ENCODE measurements around the gene TMEM191C.
"Not testable (repeated sequence)": the region's sequence is repeated elsewhere in the genome, so short reads cannot be mapped to it uniquely, and the experiment has no call there.

The TMEM191C gene

GRCh38 chr22:21487723-21488122 lies 20.5 kb downstream of the TMEM191C start:
- DNase-seq: not testable (repeated sequence)

- not testable (repeated sequence) for DNase-seq
Observed at GRCh38 chr22:21489149-21489680, 22.0 kb downstream of the TMEM191C start.

GRCh38 chr22:21490556-21490955 lies 23.4 kb downstream of the TMEM191C start:
- not testable (repeated sequence) for DNase-seq

DNA sequence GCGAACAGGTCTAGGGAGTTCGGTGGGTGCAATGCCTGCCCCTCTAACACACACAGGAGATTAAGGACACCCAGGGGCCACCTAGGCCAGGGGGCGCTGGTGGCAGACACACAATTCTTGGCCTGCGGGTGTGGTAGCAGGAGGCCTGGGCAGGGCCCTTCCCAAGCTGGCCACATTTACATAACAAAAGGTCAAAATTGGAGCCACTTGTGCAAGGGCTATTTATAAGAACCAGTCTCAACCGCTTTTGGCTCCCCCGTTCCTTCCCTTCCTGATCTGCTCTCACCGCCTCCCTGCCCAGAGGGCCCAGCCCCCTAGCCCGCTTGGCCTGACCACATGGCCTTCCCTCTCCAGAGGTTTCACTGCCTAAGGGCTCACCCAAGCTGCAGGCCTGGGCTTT lies 25.1 kb downstream of the TMEM191C start:
- not testable (repeated sequence) for DNase-seq

DNA sequence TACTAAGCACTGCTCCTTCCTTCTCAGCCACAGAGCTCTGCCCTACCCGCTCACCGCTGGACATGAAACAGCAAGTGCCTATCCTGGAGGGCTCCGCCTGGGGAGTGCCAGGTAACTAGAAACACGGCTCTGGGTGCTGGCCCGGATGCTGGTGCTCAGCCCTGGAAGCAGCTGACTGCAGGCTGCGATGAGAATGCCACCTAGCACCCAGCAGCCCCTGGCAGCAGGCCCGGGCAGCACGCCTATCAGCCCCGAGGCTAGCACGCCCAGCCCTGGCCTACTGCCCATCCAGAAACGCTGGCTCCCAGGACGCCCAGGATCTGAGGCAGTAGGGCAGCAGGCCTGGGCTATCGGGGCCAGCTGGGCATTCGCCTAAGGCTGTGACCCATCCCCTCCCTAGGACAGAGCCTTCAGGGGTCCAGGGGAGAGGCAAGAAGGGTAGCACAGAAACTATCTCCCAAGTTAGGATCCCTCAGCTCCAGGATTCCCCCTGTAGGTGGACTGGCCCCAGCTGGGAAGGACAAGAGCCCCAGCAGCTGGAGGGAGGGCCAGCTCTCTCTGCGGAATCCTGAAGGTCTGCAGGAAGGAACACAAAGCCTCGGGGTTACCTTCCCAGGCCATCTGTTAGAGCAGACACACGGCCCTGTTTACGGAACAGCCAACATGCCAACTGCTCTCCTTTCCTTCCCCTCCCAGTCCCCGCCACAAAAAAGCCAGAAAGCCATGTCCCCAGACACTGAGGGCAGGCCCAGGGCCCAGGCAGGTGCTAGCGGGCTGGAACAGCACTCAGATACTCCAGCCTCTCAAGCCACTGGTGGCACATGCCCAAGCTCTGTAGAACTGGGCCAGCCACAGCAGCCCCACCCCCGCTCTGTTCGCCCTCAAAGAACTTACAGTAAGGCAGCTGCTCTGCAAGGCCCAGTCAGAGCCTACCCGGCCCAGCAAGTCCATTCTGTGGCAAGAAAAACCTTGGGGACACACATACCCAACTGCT lies 26.9 kb downstream of the TMEM191C start:
- not testable (repeated sequence) for DNase-seq

DNA sequence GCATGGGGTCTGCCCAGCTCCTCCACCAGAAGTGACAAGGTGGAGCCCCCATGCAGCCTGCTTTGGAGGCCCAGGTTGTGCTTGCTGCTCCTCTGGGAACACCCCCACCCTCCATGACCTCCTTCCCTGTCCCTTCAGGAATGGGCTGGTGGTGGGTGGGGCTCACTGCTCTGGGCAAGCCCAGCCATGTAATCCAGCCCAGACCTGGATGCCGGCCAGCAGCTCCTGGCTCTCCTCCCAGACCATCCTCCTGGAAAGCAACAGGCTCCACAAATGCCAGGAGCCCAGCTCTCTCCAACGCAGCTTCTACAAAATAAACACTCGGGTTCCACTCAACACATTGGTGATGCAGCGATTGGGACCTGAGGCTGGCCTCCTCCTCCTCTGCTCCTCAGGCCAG lies 30.8 kb downstream of the TMEM191C start:
- DNase-seq: not testable (repeated sequence)

DNA sequence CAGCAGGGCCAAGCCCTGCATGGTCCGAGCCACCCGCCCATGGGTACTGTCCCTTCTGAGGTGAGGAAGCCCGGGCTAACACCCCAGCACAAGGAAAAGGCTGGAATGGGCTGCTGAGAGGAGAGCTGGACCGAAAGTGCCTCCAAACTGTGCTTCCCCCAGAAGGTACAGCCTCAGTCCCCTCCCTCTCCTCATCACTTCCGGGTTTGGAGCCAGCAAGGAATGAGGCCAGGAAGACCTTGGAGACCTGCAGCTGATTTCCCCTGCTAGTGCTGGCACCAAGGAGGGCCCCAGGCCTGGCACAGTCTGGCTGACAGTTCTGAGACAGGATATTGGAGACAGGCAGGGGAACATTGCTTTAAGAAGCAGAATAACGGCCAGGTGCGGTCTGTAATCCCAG lies 31.3 kb downstream of the TMEM191C start:
- not testable (repeated sequence) for DNase-seq

DNA sequence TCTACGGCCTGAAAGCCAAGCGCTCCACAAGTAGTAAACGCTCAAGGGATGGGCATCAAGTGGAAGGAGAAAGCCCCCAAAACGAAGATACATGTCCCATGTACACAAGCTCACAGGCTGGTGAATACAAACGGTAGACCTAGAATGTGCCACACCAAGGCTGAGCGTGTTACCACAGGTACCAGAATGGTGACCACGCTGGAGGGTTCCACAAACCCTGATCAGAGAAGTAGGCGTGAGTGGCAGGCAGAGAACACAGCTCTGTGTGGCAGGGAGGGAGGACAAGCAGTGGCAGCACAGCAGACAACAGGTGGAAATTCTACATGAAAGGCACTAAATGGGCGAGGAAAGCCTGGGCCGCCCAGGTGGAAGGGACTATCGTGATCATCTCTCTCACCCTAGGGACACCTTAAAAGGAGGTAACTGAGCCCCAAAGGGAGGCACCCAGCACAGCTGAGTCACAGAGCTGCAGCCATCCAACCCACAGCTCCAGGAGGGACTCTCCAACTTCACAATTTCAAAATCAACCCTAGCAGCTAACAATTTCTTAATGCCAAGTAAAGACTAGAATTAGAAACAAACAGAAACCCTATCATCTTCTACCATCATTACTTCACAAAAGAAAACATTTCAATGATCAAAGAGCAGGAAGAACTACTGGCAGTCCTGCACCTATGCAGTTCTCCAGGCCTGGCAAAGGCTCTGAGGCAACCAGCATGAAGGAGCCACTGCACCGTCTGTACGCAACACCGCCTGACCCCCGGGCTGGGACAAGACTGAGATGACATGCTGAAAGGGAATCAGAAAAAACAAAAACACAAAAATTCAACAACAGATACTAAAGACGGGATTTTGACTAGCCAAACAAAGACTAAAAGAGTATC lies 32.7 kb downstream of the TMEM191C start:
- DNase-seq: not testable (repeated sequence)

- DNase-seq: not testable (repeated sequence)
Observed at GRCh38 chr22:21510397-21510796, 43.2 kb downstream of the TMEM191C start.

GRCh38 chr22:21512022-21512421 lies 44.8 kb downstream of the TMEM191C start:
- DNase-seq: not testable (repeated sequence)

DNA sequence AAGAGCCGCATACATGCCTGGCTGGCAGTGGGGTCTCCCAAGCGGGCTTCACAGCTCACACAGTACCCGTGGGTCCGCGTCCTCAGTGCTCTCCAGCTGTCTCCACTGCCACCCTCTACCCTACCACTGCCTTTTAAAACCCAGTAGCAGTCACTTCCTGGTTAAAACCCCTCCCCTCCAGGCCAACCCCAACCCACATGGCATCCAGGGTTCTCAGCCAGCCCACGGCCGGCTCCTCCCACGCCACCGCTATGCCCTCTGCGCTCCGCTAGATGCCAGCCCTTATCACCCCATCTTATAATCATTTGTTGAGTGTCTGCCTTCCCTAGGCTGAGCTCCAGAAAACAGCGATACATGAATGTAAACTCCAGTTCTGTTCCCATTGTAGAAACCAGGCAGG lies 46.9 kb downstream of the TMEM191C start:
- not testable (repeated sequence) for DNase-seq

- DNase-seq: not testable (repeated sequence)
Observed at GRCh38 chr22:21515234-21515633, 48.0 kb downstream of the TMEM191C start.

DNA sequence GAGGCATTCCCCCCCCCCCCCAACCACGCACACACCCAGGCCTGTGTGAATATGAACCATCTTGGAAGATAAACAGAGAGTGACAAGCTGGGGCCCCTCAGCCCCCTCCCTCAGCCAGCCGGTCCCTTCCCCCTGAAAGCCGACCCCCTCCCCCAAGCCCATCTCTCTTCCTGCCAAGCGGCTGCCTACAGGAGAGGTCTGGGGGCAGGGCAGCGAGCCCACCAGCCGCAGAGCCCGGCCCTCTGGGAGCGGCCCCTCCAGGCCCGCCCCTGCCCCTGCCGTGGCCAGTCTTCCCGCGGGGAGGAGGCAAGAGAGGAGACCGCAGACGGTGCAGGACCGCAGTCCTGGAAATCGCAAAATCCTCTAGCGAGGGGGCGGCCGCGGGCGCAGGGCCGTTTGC lies 49.3 kb downstream of the TMEM191C start:
- not testable (repeated sequence) for DNase-seq

DNA sequence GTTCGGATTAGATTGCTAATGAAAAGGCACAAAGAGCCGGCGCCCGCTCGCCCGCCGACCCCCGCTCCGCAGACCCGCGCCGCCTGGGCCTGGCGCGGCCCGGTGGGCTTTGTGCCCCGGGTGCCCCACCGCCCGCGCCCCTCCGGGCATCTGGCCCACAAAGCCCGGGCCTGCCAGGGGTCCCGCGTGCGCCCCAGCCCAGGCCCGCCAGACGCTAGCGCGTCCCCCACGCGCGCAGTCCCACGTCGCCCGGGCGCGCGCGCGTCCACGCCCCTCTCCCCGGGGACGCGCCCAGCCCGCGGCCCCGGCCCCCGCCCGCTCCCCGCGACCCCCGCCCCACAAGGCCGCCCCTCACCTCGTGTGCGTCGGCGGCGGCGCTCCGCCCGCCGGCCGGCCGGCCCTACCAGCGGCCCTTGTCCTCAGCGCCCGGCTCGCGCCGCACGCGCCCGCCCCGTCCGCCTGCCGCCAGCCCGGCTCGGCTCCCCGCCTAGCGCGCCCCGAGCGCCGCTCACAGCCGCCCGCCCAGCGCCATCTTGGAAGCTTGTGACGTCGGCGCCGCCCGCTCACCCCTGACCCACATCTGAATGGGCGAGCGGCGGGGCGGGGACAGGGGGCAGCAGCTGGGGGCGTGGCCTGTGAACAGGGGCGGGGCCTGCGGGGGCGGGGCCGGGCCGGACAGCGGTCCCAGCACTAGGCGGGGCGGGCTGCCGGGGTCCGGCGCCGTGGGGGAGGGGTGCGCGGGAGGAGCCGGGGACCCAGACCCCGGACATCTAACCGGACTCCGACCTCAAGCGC lies 50.0 kb downstream of the TMEM191C start:
- not testable (repeated sequence) for DNase-seq

All from stimulated activated CD4-positive, alpha-beta T cell treated with anti-CD3 and anti-CD28 coated beads, Interleukin-4, amount 100 ng/mL, for 4 hours (primary cell).